Peyer's patch (tissue), 4 donors: ENCODE results near the gene NAV2. TPM values are rescaled to one million over a fixed set of nuclear protein-coding genes. Genes with fewer than 3 reads are reported as not detected.

ENCODE experiments used
- DNase-seq, 3 donors: peaks; one replicate each; pipeline ENCODE4 v3.0.0-alpha.2; 2017 to 2019
- H3K27ac ChIP-seq, 4 donors: fragments of 200-600 bp; sonication (generic); one replicate each; pipeline ENCODE4 v1.5.1; 2016 to 2019
- H3K27me3 ChIP-seq, 2 donors: fragments of 200-600 bp; sonication (generic); one replicate each; pipeline ENCODE4 v1.5.1; 2019
- H3K36me3 ChIP-seq, 3 donors: fragments of 200-600 bp; sonication (generic); one replicate each; pipeline ENCODE4 v1.5.1; 2016 to 2019
- H3K4me1 ChIP-seq, 4 donors: fragments of 200-600 bp; sonication (generic); one replicate each; pipeline ENCODE4 v1.5.1; 2016 to 2019
- H3K4me3 ChIP-seq, 4 donors: fragments of 200-600 bp; sonication (generic); 1 replicate in 3 of 4; 2 replicates in 1 of 4; pipeline ENCODE4 v1.5.1; 2016 to 2019; ENCODE audit warnings: mild to moderate bottlenecking in 1 of 4
- H3K9me3 ChIP-seq, 4 donors: fragments of 200-600 bp; sonication (generic); one replicate each; pipeline ENCODE4 v1.5.1; 2016 to 2019; ENCODE audit warnings: mild to moderate bottlenecking in 1 of 4
- CTCF ChIP-seq, 6 experiments: fragments of 450-650 bp in 4 of 6; fragments of 200-600 bp in 2 of 6; sonication (generic) in 1 of 6; IDR thresholded peaks; one replicate each; pipeline ENCODE4 v1.5.1; 2017 to 2019; ENCODE audit warnings: antibody characterized with exemption in 6 of 6, mild to moderate bottlenecking in 3 of 6, moderate library complexity in 1 of 6
- POLR2A ChIP-seq, 2 donors: fragments of 450-650 bp; IDR thresholded peaks; one replicate each; pipeline ENCODE4 v1.5.1; 2017; ENCODE audit warnings: antibody characterized with exemption in 2 of 2, mild to moderate bottlenecking in 2 of 2, moderate library complexity in 2 of 2
- total RNA-seq, 4 donors: library from RNA; depleted of rRNA; stranded (reverse); fragments of >200 nt; gene quantifications; one replicate each; pipeline ENCODE4 v1.1.0, GENCODE V29; 2016

The NAV2 gene
- total RNA-seq, 4 donors from 2014 or later: 6.0 to 48.7 (median 20.1) TPM

GRCh38 chr11:19907839-19908238, 195.2 kb downstream of the NAV2 start:
- Histone ChIP-seq H3K27me3 (no peaks in the 10 kb centered on the region), H3K4me1 (peaks cover 0 to 2% (median 0%) of the 10 kb centered on the region in 4 donors), H3K27ac (no peak overlapping the region), H3K9me3 (no peaks in the 10 kb centered on the region), H3K4me3 (no peak overlapping the region), H3K36me3 (no peaks in the 10 kb centered on the region)
- TF ChIP-seq POLR2A (IDR thresholded peaks at IDR 0.05): no peak
- no peak for TF ChIP-seq CTCF (IDR thresholded peaks at IDR 0.05)
- no peak for DNase-seq

- no peaks in the 10 kb centered on the region for H3K27me3 ChIP-seq
- H3K9me3 ChIP-seq: no peaks in the 10 kb centered on the region
- TF ChIP-seq POLR2A (IDR thresholded peaks at IDR 0.05): no peak
- no peak for TF ChIP-seq CTCF (IDR thresholded peaks at IDR 0.05)
- no peaks in the 10 kb centered on the region for H3K36me3 ChIP-seq
- no peak overlapping the region for H3K4me3 ChIP-seq
- peaks cover 0 to 4% (median 0%) of the 10 kb centered on the region in 4 donors for H3K4me1 ChIP-seq
- no peak overlapping the region for H3K27ac ChIP-seq
- no peak for DNase-seq
Measured at GRCh38 chr11:19910931-19911330, 198.3 kb downstream of the NAV2 start.

- H3K4me3 ChIP-seq: no peak overlapping the region
- H3K36me3 ChIP-seq: no peaks in the 10 kb centered on the region
- peaks cover 0 to 4% (median 0%) of the 10 kb centered on the region in 4 donors for H3K4me1 ChIP-seq
- no peaks in the 10 kb centered on the region for H3K27me3 ChIP-seq
- no peak for DNase-seq
- H3K27ac ChIP-seq: no peak overlapping the region
- H3K9me3 ChIP-seq: no peaks in the 10 kb centered on the region
- TF ChIP-seq POLR2A (IDR thresholded peaks at IDR 0.05): no peak
- no peak for TF ChIP-seq CTCF (IDR thresholded peaks at IDR 0.05)
Measured at GRCh38 chr11:19912115-19912957, 199.7 kb downstream of the NAV2 start.

- H3K4me3 ChIP-seq: no peak overlapping the region
- DNase-seq: no peak
- no peak overlapping the region for H3K27ac ChIP-seq
Measured at GRCh38 chr11:19912958-19913892, 200.6 kb downstream of the NAV2 start.

More at GRCh38 chr11:19912958-19913892, 200.6 kb downstream of the NAV2 start:
- no peaks in the 10 kb centered on the region for H3K36me3 ChIP-seq
- H3K4me1 ChIP-seq: peaks cover 0 to 4% (median 0%) of the 10 kb centered on the region in 4 donors
- TF ChIP-seq CTCF (IDR thresholded peaks at IDR 0.05) (no peak), POLR2A (IDR thresholded peaks at IDR 0.05) (no peak)
- no peaks in the 10 kb centered on the region for H3K27me3 ChIP-seq
- H3K9me3 ChIP-seq: no peaks in the 10 kb centered on the region
